Activated CD8-positive, alpha-beta memory T cell treated with anti-CD3 and anti-CD28 coated beads for 24 hours (primary cell): ENCODE data around the gene CTSO.
"Not testable (repeated sequence)": the region's sequence is repeated elsewhere in the genome, so short reads cannot be mapped to it uniquely, and the experiment has no call there.

Experiments used
- DNase-seq: peaks from one replicate; pipeline ENCODE4 v3.0.0-alpha.2; 2020

The CTSO gene

DNA sequence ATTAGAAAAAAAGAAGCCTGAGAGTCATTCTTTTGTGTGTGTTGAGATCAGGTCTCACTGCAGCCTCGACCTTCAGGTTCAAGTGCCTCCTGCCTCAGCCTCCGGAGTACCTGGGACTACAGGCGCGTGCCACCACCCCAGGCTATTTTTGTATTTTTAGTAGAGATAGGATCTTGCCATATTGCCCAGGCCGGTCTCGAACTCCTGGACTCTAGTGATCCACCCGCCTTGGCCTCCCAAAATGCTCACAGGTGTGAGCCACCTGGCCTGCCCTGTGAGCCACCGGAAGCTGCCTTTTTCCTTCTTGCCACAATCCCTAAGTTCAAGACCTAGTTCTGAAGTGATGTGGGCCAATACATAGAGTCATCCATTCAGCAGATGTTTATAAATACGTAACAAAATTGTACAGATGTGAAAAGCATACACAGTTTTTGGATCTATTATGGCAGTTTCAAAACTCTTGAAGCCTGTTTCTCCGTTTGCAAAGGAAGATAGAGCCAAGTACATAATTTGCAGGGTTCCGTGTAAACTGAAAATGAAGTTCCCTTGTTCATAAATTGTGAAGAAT, 536 bp upstream of the CTSO start:
- DNase-seq, result no peak

DNA sequence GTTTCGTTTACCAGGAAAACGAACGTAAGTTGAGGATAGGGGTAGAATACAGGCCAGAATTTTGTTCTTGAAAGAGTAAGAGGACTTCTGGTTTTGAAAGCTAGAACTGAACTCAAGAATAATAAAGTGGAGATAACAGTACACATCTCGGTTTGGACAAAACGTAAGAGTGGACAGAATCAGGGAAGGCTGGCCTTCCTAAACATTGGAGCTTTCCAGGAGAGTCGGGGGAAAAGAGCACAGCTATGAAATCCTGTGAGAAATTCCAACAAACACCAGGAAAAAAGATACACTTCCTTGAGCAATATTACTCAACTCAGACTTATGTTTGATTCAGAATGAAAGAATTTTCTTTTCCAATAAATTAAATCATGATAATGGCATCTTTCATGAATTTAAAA, 1.2 kb downstream of the CTSO start:
- DNase-seq, result no peak

DNA sequence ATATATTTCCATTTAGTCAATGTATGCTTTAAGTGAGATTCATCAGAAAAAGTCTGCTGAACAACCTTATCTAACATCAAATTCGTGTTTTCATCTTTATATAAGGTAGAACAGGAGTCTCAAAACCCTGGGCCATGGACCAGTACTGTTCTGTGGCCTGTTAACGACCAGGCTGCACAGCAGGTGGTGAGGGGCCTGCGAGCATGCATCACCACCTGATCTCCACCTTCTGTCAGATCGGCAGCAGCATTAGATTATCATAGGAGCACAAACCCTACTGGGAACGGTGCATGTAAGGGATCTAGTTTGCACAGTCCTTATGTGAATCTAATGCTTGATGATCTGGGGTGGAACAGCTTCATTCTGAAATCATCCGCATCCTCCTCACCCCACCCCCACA, 3.2 kb downstream of the CTSO start:
- DNase-seq, result no peak

DNA sequence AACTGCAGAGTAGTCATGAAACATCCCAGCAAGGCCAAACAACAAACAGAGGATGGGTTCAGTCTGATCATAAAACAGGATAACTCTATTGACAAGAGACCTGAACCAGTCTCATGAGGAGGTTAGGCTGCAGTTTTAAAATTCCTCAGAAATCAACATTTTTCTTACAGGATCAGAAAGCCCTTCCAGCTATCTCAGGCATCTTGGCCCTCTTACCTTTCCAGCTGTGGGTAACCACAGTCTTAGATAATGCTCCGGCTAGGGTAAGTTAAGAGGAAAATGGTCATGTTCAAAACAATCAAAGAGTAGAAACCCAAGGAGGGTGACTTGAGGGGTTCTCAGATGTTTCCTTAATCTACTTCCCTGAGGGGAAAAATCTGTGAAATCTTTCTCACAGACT, 5.1 kb downstream of the CTSO start:
- DNase-seq, result no peak

DNA sequence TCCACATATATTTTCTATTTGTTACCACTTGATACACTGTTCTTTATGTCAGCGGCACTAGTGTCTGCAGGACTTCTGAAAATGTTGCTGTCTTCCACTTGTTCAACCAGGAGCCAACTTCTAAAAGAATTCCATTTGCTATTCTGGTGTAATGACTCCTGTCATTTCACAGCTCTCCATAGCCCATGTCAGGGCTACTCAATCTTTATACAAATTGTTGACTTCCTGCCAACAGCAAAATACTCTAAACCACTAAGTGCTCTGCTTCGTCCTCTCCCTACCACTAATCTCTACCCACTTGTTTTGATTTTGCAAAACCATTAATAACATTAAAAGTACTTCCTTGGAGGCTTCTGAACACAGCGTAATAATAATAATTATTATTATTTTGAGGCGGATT, 7.2 kb downstream of the CTSO start:
- no peak for DNase-seq

DNA sequence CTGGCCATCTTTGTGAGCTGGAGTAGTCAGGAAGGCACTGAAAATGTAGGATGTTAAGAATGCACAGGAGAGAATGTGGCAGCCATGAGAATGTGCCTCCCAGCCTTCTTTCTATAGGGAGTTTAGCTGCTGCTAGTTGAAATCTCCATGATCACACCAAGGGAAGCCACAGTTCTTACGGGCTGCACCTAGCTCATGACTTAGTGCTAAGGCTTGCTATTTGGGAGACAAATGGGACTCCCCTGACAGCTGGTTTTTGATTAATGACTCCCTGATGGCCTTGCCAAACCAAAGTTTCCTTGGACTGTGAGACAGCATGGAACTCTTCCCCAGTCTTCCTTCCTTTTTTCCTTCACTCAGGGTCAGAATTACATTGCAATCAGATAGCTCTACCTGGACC, 9.2 kb downstream of the CTSO start:
- no peak for DNase-seq

DNA sequence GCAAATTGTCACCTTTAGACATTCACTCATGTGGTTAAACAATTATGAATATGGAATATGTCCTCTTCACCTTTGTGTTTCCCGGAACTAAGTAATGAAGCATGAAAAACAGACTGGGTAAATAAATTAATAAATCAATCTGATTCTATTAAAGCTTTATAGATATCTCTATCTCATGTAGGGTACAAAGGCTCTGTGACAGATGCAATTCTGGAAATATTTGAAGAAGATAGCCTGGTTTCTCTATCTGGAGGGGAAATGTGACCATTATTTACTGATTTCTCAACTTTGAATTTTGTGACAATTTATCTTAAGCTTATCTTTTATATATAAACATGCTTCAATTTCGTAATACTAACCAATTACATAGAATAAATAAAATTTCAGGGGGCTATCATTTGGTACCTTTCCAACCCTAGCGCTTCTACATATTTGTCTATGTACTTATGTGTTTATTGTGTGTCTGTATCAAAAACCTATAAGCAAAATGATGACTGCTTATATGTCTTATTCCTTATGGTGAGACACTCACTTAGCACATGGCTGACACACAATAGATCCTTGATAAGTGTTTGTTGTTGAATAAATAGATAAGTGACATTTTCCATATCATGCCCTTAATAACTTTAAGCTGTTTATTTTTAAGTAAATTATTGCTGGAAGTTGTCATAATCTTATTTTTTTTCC, 9.9 kb downstream of the CTSO start:
- DNase-seq, result no peak

DNA sequence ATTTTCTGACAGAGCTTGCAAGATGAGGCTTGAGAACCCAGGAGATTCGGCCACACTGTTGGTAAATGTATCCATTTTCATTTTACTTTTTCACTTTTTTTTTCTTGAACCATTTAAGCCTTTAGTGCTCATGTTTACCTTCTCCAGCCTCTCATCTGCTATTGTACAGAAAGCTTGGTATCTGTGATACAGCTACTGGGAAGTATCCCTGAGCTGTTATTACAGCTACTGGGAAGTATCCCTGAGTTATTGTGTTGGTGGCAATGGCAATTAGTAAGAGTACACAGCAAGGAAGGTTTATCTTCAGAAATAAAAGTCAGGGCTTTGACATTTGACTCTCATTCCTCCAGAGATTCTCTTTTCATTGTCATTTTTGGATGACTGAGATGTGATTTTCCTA, 11.8 kb downstream of the CTSO start:
- no peak for DNase-seq

DNA sequence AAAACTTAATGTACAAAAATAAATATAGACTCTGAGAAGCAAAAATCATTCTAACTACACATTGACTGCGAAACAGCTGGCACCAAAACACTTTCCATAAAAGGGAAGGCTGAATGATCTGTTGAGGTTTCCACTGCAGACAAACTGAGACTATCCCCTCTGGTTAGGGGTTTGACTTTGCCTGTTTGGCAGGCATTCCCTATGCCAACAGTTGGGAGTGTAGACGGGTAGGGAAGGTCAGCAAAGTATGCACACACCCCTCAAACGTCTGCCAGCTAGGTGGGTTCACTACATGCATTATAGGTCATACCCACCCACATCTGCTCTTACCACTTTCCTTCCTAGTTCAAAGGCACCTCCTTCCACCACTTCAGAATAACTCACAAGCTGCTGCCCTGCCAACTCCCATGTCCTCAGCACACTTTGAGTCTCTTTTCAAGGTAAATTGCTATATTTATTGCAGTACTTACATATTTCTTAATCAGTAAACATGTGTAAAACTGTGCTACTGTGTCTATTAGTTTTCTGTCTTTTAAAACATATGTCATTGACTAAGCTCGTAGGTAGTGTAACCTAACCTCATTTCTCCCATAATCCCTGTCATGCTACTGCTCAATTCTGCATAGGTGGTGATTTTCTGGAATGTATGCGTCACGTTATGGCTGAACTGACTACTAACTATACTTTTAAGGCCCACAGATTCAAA, 12.4 kb downstream of the CTSO start:
- no peak for DNase-seq

DNA sequence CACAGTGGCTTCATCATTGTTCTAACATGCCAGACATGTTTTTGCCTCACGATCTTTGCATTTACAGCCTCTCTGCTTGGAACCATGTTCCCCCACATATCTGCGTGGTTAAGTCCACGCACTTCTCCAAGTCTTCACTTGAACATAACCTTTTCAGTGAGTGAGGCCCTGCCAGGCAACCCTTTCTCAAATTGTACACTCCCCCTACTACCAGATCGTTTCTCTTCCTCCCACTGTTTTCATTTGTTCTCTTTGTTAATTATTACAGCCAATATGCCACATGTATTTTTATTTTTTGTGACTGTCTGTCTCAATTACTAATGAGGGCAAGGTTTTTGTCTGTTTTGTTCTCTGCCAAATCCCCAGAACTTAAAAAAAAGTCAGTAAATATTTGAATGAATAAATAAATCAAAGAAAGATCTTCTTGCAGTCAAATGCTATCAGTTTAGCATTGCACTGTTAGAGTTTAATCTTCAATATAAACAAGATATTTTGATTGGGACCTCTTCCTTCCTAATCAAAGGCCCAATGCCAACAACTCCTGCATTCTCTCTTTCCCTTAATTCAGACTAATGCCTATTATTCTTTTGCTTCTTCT, 18.2 kb downstream of the CTSO start:
- DNase-seq, result no peak

DNA sequence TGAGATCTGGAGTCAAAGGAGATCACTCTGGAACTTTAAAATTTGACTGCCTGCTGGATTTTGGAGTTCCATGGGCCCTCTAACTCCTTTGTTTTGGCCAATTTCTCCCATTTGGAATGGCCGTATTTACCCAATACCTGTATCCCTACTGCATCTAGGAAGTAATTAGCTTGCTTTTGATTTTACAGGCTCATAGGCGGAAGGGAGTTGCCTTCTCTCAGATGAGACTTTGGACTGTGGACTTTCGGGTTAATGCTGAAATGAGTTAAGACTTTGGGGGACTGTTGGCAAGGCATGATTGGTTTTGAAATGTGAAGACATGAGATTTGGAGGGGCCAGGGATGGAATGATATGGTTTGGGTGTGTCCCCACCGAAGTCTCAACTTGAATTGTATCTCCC, 19.0 kb downstream of the CTSO start:
- DNase-seq, result not testable (repeated sequence)

DNA sequence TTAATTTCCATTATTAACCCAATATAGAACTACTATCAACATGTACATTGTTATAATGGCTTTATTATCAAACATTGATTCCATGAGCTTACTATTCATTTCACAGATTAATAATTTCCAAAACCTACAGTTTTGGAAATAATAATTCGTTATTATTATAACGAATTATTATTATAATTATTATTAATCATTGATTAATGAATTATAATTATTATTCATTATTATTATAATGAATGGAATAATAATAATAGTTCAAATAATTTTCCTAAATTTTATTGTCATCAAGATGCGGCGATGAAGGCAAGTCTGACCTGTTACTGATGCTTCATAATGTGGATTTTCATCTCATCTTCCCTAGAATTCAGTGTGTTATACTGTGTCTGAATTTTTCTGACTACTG, 22.0 kb downstream of the CTSO start:
- DNase-seq, result no peak

DNA sequence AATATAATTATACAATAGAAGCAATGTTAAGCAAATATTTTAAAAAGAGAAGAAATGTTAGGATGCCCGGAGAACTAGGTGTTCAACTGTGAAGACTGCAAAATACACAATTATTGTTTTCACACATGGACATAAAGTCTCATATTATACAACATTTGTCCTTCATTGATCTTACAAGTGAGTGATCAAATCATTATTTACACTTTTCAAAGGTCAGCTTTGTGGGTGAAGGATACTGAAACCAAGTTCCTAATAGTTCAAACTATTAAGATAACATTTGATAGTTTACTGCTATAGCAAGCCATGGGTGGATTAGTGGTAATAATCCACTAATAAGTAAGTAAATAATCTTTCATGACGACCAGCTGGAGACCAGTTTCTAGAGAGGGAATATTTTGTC, 23.3 kb downstream of the CTSO start:
- DNase-seq, result no peak

DNA sequence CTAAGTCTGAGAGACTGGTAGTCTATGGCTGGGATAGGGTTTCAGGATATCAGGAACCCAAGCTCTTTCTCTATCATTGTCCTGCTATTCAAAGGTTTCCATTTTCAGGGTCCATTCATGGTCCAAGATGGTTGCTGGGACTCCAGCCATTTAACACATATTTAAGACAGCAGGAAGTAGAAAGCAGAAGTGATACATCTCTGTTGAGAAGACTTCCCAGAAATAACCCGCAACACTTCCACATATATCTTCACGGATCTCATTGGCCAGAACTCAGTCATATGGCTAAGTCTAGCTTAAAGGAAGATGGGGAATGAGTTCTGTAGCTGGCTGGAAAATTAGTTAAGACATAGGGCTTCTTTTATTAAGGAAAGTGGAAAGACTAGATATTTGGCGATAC, 23.8 kb downstream of the CTSO start:
- no peak for DNase-seq

DNA sequence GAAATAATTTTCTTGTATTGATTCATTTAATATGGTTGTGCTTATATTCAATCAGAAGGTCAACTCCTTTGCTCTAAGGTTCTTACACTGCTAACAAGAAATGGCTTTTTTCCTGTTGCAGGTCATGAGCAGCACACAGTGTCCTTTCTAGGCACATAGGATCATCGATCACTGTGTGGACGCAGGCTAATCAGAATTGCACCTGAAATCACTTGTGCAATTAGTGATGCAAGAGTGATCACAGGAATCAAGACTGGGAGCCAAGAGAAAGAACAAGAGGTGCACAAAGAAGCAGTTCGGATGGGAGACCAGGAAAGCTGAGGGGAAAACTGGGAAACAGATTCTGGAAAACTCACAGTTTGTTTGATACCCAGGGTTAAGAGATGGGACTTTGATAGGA, 29.0 kb downstream of the CTSO start:
- no peak for DNase-seq

DNA sequence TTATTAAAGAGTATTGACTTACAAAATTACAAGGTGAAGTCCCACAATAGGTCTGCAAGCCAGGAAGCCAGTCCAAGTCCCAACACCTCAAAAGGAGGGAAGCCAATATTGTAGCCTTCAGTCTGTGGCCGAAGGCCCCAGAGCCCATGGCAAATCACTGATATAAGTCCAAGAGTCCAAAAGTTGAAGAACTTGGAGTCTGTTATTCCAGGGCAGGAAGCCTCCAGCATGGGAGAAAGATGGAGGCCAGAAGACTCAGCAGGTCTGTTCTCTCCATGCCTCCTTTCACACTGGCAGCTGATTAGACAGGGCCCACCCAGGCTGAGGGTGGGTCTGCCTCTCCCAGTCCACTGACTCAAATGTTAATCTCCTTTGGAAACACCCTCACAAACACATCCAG, 32.1 kb downstream of the CTSO start:
- DNase-seq, result no peak

DNA sequence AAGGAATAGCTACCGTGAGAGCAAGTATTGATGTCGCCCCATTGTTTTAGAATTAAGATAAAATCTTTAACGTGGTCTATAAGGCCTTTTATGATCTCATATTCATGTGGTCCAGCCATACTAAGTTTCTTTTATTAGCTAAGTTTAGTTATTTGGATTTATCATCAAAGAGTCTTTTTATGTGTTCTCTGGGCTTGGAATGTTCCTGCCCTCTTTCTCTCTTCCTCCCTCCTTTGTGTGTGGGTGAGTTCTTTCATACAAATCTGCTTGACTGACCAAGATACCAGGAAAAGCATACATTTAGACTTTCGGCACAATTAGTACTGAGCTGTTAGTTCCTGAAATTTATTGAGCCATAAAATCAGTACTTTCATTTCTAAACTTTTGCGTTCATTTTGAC, 38.9 kb downstream of the CTSO start:
- no peak for DNase-seq

DNA sequence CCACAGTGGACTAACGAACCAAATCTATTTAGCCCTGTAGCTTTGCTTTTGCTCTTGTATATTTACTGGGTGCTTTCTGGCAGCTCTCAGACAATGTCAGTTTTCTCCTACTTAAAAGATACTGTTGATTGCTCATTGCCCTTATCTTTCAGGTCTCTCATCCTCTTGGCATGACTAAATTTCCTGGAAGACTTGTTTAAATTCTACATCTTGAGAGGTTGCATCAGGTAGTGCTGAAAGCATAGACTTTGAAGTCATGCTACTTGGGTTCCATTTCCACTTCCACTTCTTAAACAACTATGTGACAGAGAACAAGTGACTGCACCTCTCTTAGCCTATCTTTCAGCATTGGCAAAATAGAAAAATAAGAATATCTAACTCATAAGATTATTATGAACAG, 41.8 kb downstream of the CTSO start:
- DNase-seq, result no peak

DNA sequence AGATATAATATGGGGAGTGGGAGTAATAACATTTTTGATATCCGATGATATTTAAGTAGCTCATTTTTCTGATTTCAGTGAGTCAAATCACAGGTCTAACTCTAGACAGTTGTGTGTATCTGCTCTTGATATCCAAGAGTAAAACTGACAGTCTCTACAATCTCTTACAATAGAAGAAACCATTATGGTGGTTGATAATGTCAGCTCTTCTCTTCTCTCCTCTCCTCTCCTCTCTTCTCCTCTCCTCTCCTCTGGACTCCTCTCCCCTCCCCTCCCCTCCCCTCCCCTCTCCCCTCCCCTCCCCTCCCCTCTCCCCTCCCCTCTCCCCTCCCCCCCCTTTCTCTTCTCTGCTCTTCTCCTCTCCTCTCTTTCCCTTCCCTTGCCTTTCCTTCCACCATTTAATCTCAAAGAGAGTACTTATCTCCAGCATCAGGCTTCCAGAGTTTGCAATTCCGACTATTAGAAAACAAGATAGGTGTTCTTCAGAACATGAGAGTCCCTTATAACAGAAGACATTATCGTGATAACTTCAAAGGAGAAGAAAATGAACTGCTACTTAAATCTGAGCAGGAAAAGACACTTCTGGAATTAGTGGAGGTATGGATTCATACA, 43.9 kb downstream of the CTSO start:
- DNase-seq, result no peak

DNA sequence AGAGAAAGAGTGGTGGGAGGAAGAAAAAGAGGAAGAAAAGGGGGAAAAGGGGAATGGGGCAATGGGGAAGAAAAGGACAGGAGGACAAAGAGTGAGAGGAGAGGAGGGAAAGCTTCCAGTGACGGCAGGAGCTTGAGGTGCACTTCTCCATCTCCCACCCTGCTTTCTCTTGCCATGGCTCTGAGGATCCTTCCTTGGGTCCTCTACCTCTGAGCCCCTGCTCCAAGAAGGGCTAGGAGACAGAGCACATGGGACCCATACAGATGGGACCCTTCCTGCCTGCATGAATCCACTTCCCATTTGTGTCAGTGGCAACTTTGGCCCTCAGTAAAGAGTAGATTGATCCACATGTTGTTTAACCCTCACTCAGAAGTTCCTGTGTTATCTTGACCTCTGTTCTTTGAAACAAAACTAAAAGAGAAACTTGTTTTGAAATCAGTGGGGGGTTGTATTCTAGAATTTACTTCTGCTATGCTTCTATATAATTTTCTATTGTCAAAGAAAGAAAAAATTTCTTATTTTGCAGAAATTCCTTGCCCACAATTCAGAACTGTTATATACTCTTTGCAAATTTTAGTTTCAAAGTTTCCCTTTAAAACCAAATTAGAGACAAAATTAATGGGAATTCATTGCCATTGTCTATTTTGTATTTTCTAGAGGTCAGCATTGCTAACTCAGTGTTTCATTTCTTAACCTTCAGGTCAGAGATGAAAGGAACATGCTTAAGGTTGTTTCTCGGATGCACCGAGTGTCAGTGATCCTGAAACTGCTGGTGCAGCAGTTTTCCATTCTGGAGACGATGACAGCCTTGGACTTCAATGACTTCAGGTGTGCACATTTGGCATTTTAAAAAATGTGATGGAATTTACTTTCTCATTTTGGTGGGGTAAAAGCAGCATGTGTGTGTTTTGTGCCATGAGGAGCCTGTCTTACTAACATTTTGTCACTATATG, 45.2 kb downstream of the CTSO start:
- no peak for DNase-seq

DNA sequence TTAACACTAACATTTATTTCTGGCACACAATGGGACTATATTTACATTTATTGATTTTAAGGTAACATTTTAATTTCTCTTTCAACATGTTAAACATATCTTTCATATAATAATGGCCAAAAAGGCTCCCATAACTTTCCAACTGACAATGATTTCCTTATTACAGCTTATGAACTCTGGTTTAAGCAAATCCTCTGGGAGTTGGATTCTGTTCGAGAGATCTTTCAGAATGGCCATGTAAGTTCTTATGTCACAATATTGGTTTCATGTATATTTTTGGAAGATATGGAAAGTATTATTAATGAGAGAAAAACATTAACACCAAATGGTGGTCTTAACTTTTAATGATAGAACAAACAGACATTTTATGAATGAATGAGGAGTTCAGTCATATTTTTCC, 46.1 kb downstream of the CTSO start:
- DNase-seq, result no peak

DNA sequence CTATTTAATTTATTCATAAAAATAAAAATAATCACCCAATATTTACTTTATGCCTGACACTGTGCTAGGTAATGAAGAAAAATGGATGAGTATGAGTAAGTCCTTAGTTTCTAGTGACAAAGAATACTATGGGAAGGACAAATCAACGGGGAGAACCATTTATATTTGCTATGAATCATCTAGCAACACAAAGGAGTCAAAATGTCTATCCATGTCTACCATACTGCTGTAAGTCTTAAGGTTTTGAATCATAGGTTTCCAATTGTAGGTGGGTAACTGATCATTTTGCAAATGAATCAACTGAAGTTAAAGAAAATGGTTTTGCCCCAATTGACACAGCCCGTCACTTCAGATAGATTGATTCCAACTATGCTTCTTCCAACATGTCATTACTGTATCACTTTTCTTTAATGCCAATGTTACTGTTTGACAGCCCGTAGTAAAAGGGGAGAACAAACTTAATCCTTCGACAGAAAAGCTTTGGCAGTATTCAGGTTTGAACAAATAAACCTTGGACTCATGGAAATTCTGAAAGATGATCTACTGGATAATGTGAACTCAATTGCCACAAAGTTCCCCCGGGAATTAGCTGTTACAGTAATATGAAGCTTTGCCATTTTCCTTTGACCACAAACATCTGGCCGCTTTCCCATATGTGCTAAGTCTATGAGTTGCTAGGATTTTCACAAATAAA, 47.0 kb downstream of the CTSO start:
- no peak for DNase-seq
